HG03354 (cell line): Measurements from ENCODE around the gene PC.

Source experiments
- ATAC-seq: cut with Tn5 transposase; IDR thresholded peaks from one replicate; pipeline ENCODE4 v1.9.1; 2021; ENCODE audit warnings: mild to moderate bottlenecking; ENCODE audit not compliant: unreplicated experiment, poor library complexity, severe bottlenecking

PC gene

GRCh38 chr11:66875378-66875777, 82.8 kb downstream of the PC start:
- ATAC-seq = no peak

GRCh38 chr11:66874232-66874631, 84.0 kb downstream of the PC start:
- ATAC-seq = no peak

GRCh38 chr11:66871521-66871901, 86.7 kb downstream of the PC start:
- ATAC-seq = no peak

DNA sequence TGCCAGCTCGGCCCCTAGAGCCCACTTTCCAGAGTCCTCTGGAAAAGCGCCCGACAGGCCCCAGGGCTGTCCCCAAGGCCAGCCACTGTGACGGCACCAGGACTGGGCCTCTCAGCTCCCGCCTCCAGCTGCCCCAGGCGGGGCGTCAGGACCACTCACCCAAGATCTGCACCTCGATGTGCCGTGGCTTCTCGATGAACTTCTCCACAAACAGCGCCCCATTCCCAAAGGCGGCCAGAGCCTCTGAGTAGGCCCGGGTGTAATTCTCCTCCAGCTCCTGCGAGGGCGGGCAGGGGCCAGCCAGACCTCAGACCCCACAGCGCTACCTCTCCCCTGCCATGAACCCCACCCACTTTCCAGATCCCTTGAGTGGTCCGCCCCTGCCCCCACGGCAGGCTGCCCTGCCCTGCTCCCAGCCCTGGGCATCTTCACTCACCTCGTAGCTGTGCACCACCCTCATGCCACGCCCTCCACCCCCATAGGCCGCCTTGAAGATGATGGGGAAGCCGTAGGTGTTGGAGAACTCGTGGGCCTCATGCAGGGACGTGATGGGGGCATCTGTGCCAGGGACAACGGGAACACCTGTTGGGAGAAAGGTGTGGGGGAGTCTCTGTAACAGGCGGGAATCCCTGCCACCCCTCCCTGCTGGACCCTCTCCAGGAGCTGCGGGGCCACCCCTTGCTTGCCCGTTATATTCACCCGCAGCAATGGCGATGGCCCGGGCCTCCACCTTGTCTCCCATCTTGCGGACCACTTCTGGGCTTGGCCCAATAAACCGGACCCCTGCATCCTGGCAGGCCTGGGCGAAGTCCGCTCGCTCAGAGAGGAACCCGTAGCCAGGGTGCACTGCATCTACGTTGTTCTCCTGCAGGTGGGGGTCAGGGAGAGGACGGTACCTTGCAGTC, 87.3 kb downstream of the PC start:
- no peak for ATAC-seq

DNA sequence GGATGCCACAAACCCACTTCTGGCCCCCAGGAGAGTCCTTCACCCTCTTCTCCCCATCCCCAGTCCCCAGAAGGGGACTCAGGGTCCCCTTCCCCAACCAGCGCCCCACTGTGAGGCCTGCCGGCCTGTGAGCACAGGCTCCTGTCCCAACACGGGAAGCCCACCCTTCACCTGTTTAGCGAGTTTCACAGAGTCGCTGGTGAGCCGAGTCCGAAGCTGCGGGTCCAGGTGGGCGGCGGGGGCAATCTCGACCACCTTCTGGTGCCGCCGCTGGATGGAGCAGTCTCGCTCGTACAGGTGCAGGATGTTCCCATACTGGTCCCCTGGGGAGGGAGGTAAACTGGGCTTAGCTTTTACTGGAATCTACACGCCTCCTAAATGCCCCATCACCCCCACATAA, 88.1 kb downstream of the PC start:
- ATAC-seq = no peak

DNA sequence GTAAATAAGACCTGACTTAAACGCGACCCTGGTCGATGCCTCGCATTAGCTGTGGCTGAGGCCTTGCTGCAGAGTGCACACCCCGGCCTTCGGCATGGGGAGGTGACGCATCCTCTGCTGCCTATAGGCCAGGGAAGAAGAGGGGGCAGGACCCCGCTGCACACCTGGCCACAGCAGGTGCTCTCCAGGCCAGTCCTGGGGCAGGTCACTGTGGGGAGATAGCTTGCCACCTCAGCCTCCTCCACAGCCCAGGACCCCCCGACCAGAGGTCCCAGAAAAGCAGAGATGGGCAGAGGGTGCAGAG, 88.7 kb downstream of the PC start:
- no peak for ATAC-seq

DNA sequence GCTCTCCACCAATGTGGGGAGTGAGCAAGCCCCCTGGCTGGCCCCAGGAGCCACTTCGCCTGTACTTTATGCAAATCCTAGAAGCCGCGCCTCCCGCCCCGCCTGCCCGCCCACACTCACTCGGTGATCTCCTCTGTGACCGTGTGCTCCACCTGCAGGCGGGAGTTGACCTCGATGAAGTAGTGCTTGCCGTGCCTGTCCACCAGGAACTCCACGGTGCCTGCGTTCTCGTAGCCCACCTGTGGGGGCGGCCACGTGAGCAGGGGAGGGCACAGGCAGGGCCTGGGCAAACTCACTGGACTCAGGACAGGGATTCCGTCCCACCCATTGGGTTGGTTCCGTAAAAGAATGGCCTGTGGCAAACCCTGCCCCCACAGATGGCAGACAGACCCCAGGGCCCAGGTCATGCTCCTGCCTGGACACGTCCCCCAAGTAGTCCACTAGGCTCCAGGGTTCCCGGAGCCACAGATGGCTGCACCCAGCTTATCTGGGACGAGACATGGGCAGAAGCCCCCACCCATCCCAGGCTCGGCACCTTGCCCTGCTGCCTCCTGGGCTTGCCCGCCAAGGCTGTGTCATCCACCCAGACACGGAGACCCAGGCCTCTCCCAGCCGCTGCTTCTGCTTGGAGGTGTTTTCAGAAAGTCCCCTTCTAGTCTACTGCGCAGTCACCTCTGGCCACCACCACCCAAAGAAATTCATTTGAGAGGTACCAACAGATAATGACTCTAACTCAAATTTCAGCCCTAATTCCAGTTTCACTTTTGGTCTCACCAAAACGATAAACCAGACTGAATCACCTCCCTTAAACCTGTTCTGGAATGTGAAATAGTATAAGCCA, 89.2 kb downstream of the PC start:
- ATAC-seq = peak; percentile 85

- ATAC-seq = no peak
Observed at GRCh38 chr11:66868082-66868725, 90.0 kb downstream of the PC start.

- no peak for ATAC-seq
Observed at GRCh38 chr11:66867425-66868040, 90.7 kb downstream of the PC start.

- ATAC-seq = no peak
Observed at GRCh38 chr11:66866511-66866986, 91.6 kb downstream of the PC start.

GRCh38 chr11:66866007-66866406, 92.2 kb downstream of the PC start:
- ATAC-seq = no peak

- no peak for ATAC-seq
Observed at GRCh38 chr11:66864924-66865697, 93.1 kb downstream of the PC start.

DNA sequence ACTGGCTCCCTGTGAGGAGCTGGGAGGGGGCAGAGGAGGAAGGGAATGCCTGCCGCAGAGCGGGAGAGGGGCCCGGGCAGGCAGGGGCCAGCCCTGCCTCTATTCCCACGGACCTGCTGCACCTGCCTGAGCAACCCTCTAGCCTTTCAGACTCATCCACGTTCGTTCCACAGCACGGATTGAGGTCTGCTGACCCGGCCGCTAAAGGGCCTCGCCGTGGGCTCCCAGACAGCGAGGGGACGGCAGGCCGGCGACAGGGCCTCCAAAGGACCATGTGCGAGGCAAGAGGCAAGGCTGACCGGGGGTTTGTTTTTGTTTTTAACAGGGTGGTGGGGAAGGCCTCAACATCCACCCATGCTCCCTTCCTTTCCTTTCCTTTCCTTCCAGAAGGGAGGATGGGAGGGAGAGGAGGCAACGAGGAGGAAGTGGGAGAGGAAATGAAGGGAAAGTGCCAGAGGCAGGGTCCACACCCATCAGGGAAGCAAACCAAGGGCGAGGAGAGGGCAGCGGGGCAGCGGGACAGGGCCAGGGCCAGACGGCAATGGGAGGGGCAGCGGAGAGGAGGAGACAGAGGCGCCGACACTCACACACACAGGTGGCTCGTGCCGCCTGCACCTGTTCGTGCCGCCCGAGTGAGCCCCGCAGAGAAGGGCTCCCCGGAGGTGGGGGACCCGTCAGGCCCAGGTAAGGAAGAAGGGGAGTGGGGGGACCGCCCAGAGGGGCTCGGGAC, 93.8 kb downstream of the PC start:
- ATAC-seq = no peak

DNA sequence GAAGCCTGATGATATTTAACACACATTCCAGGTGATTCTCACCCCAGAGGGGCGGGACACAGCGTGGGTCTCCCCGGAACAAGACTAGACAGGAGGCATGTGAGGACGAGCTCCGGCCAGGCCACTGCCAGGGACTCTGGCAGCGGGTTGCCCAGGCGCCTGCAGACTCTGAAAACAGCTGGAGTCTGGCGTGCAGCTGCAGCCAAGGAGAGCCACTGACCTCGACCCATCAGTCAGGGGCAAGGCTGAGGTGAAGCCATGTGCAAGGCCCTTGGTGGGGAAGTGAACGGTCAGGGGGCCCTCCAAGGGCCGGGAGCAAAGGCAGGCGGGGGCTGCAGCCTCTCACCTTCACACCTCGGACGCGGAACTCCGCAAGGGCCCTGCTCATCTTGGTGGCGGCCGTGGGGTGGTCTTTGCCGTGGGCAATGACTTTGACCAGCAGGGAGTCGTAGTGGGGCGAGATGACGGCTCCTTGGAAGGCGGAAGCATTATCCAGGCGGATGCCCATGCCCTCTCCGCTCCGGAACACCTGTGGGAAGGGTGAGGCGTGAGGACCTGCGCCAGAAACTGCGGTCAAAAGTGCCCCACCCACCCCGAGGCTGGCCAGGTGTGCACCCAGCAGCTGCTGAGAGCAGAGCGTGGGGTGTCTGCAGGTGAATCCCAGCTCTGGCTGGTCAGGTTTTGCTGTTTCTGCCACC, 94.6 kb downstream of the PC start:
- ATAC-seq = no peak

DNA sequence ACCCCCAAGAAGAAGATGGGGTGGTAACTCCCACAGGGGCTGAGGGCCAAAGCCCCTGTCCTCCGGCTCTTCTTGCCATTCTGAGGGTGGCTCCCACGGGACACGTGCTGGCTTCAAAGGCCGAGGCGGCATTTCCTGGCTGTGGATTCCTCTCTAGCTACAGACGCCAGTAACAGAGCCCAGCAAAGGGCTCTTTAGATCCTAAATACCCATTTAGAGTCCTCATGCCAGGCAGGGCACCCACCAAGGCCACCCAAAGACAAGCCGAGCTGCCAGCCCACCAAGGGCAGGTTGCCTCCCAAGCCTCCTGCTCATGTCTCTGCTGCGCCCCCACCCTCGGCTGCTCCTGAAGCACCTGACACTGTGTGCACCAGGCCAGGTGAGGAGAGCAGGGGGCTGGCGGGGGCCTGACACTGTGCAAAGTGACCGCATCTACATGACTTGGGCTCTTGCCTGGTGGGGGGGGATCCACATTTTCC, 95.6 kb downstream of the PC start:
- ATAC-seq = no peak

DNA sequence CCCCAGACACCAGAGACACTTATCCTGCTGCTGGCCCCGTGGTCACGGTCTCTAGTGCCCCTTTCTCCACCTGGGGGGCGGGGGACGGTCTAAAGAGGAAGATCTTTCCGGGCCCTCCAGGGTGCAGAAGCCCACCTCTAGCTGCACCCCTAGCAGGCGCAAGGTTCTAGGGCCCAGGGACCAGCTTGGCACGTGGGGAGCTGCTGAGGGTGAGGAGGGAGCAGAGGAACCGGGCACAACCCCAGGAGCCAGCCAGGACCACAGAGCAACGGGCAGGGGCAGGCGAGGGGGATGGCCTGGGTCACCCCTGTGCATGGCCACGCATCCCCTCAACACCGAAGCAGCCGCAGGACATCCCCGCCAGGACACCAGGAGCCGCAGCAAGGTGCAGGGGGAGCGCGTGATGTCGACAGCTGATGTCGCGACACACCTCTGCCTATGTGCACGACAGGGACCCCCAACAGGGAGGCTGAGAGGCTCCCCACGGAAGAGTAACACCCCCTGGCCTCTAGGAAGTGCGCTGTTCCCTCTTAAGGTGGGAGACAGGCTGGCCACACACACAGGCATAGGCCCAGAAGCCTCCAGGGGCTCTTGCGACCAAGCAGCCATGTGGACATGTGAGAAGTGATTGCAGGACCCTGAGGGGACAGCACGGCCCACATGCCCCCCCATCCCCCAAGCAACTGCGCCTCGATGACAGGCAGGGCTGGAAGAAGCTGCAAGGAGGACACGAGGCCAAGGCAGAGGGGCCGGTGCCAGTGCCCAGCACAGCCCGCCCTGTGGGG, 96.2 kb downstream of the PC start:
- ATAC-seq = no peak

GRCh38 chr11:66861038-66861773, 97.0 kb downstream of the PC start:
- ATAC-seq = no peak
